Stimulated activated CD8-positive, alpha-beta memory T cell treated with anti-CD3 and anti-CD28 coated beads, Interleukin-7, amount 100 ng/mL, for 24 hours (primary cell): ENCODE data around the gene SLC66A2.
"Not testable (repeated sequence)": the region's sequence is repeated elsewhere in the genome, so short reads cannot be mapped to it uniquely, and the experiment has no call there.

ENCODE experiments used
- DNase-seq: peaks from one replicate; pipeline ENCODE4 v3.0.0-alpha.2; 2020; ENCODE audit warnings: low read depth

The SLC66A2 gene

GRCh38 chr18:79970419-79971133, 19.1 kb upstream of the SLC66A2 start:
- no peak for DNase-seq

DNA sequence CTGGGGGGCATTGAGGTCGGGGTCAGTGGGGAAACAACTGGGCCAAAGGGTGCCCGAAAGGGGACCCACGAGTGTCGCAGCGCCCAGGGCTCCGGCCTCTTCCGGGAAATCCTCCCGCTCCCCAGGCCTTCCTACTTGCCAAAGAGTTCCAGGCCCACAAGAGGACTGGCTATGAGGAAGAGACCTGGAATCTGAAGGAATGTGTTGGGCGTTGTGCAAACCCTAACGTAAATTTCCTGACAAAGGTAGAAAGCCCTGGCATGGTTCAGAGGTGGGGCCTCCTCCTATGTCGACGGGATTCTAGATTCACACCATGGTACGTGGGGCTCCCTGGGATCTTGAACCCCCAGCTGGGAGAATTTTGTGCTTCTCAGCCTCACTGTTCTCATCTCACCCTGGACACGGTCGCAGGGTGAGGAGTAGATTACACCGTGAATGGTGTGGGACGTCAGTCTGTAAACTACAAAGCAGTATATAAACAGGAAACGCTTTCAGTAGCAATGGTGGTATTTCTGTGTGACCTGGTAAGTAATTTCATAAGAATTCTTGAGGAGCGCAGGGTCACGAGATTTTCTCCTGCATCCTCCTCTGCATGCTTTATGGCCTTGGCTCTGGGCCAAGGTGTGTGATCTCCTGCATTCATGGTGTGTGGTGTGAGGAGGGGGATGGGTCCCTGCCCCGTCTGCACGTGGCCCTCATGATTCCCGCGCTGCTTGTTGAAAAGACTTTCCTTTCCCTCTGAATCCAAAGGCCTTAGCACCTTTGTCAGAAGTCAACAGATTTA, 13.9 kb upstream of the SLC66A2 start:
- no peak for DNase-seq

DNA sequence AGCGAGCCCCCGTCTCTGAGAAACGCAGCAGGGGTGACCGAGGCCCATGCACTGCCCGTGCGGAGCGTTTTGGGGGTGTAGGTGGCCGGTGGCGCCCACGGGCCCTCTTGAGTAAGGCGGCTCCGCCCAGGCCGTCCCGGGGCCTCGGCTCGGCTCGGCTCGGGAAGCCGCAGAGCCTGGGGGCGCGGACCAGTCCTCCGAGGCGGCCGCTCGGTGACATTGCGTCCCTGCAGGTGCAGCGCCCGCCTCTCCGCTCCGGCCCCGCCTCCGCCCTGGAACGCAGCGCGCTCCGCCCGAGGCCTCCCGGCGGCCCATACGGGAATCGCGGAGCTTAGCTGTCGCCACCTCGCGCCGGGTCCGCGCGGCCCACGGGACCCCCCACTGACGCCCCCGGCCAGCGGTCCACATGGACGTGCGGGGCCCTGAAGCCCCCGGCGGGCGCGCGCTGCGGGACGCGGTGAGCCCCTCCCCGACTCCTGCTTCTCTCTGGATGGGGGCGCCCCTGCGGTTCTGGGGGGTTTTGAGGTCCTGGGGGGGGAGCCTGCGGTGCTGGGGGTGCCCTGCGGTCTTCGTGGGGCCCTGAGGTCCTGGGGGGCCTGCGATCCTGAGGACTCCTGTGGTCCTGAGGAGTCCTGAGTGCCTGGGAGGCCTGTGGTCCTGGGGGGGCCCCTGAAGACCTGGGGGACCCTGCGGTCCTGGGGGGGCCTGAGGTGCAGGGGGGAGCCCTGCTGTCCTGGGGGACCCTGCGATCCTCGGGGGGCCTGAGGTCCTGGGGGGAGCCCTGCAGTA, 13.1 kb upstream of the SLC66A2 start, which contains the start of gene HSBP1L1:
Gene HSBP1L1, plus strand, starts transcription at position 314 of the 789 bp plus-strand sequence. Its CDS starts 93 bp downstream, at position 407.
- no peak for DNase-seq

DNA sequence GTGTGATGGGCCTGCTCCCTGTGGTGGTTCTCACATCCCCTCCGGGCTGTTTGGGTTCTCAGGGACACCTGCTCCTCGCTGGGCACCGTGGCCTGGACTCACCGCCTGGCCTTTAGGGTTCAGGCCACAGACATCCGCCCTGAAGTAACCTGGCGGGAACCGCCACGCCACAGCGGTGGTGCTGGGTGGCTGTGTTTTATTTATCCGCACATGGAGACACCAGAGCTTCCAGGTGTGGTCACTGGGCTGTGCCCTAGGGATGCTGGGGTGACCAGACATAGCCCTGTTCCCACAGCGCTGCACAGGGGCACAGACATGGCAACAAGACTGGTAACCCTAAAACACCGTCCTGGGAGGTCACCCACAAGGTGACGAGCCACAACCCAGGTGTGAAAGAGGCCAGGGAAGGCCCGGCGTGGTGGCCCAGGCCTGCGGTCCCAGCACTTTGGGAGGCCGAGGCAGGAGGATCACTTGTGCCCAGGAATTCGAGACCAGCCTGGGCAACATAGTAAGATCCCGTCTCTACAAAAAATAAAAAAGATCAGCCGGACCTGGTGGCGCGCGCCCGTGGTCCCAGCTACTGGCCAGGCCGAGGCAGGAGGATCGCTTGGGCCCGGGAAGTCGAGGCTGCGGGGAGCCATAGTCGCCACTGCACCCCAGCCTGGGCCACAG, 12.3 kb upstream of the SLC66A2 start:
- no peak for DNase-seq

- no peak for DNase-seq
Observed at GRCh38 chr18:79962835-79963657, 11.6 kb upstream of the SLC66A2 start.

GRCh38 chr18:79962311-79962710, 10.9 kb upstream of the SLC66A2 start:
- no peak for DNase-seq

DNA sequence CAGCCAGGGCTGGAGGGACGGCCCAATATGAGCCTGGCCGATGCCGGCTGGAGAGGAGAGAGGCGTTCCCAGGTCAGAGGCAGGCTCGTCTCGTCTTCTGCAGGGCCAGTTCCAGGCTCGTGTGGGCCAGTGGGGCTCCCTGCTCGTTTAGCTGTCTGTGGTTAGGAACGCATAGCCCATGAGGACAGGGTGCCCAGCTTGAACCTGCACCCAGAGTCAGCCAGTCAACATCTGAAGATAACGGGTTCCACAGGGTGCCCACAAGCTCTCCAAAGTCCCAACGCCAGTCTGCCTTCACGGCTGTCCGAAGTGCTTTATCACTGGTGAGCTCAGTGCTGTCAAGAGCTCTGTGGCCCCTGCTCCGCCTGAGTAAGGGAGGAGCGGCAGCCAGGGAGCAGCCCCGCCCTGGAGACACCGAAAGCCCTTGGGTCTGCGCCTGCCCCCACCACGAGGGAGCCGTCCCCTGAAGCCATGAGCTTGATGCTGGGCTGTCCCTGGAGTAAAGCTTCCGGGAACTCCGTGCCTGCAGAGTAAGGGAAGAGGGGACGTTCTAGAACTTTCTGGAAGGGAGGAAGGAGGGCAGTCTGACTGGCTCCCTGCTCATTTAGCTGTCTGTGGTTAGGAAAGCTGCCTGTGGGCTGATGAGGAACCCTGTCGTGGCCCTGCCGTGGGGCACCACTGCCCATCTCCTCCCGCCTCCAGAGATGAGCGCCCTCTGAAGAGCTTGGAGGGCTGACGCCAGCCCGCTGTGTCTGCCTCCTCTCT, 10.3 kb upstream of the SLC66A2 start:
- no peak for DNase-seq

DNA sequence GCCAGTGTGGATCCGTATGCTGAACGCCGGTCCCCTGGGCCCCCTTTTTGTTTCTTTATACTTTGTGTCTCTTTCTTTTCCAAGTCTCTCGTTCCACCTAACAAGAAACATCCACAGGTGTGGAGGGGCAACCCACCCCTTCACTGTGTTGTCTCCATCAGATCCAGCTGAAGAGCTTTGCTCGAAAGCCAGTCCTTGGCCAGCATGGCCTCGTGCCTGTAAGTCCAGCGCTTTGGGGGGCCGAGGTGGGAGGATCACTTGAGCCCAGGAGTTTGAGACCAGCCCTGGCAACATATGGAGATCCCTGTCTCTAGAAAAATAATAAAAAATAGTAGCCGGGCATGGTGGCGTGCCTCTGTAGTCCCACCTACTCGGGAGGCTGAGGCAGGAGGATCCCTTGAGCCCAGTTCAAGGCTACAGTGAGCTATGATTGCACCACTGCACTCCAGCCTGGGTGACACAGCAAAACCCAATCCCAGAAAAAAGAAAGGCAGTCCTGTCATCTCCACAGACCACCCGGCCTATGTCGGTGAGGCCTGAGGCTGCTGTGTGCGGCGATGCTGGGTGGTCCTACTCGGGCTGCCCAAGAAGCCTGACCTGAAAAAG, 9.6 kb upstream of the SLC66A2 start:
- DNase-seq: no peak

DNA sequence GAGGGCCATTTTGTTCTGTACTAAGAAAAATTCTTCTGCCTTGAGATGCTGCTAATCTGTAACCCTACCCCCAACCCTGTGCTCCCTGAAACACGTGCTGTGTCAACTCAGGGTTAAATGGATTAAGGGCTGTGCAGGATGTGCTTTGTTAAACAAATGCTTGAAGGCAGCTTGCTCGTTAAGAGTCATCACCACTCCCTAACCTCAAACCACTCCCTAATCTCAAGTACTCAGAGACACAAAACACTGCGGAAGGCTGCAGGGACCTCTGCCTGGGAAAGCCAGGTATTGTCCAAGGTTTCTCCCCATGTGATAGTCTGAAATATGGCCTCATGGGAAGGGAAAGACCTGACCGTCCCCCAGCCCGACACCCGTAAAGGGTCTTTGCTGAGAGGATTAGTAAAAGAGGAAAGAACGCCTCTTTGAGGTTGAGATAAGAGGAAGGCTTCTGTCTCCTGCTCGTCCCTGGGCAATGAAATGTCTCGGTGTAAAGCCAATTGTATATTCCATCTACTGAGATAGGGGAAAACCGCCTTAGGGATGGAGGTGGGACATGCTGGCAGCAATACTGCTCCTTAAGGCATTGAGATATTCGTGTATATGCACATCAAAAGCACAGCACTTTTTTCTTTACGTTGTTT, 8.8 kb upstream of the SLC66A2 start:
- not testable (repeated sequence) for DNase-seq

DNA sequence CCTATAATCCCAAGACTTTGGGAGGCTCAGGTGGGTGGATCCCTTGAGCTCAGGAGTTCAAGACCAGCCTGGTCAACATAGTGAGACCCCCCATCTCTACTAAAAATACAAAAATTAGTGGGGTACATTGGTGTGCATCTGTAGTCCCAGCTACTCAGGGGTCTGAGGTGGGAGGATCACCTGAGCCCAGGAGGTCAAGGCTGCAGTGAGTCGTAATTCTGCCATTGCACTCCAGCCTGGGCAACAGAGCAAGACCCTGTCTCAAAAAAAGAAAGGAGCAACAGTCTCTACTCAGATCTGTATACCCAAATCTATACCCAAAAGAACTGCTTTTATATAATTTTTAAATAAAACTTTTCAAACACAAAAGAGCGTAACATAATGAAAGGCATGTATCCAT, 7.5 kb upstream of the SLC66A2 start:
- DNase-seq: no peak

DNA sequence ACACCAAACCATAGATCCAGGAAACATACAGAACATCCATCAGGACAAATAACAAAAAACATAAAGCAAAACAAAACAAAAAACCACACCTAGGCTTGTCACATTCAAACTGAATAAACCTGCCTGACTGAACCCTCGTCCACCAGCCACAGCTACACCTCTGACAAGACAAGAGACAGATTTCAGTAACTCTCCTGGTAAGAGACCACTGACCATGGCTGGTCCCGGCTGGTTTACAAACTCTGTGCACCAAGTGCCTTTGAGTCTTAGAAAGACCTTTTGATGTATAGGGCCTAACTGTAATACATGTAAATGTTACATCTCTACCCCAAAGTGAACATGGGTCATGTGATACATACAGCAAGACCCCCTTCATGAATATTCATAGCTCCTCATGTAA, 4.8 kb upstream of the SLC66A2 start:
- no peak for DNase-seq

GRCh38 chr18:79955302-79956075, 4.0 kb upstream of the SLC66A2 start:
- DNase-seq: no peak

GRCh38 chr18:79954791-79955190, 3.3 kb upstream of the SLC66A2 start:
- DNase-seq: no peak

DNA sequence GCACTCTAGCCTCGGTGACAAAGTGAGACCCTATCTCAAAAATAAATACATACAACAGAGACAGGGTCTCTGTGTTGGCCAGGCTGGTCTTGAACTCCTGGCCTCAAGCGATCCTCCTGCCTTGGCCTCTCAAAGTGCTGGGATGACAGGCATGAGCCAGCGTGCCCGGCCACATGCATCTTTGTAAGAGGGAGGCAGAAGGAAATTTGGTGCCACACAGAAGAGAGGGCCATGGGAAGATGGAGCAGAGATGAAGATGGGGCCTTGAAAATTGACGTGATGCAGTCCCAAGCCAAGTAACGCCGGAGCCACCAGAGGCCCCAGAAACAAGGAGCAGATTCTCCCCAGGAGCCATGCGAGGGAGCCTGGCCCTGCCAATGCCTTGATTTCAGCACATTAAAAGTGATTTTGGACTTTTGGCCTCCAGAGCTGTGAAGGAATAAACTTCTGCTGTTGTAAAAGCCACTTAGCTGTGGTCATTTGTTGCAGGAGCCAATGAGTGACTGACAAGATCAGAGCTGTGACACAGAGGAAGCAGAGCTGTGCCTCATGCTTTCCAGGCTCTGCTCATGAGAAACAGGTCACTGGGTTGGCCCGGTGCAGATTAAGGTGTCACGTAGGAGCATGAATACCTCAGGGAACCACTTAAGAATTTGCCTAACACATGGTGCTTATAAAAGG, 2.7 kb upstream of the SLC66A2 start:
- DNase-seq: no peak

GRCh38 chr18:79952996-79953559, 1.6 kb upstream of the SLC66A2 start:
- no peak for DNase-seq

DNA sequence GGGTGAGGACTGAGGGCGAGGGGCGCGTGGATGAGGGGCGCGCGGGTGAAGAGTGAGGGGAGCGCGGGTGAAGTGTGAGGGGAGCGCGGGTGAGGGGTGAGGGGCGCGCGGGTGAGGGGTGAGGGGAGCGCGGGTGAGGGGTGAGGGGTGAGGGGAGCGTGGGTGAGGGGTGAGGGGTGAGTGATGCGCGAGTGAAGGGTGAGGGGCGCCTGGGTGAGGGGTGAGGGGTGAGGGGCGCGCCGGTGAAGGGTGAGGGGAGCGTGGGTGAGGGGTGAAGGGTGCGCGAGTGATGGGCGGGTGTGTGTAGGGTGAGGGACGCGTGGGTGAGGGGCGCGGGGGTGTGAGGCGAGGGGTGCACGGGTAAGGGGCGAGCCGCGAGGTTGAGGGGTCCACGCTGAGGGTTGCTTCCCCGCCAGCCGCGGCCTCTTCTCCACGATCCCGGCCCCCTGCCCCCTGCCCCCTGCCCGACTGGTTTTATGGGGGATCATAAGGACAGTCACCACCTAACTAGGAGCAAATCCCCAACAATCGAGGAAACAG, 1.1 kb upstream of the SLC66A2 start:
- no peak for DNase-seq

GRCh38 chr18:79950515-79951341, 725 bp downstream of the SLC66A2 start:
- DNase-seq: no peak
